Measurements from ENCODE around the gene MAST4.

The MAST4 gene

DNA sequence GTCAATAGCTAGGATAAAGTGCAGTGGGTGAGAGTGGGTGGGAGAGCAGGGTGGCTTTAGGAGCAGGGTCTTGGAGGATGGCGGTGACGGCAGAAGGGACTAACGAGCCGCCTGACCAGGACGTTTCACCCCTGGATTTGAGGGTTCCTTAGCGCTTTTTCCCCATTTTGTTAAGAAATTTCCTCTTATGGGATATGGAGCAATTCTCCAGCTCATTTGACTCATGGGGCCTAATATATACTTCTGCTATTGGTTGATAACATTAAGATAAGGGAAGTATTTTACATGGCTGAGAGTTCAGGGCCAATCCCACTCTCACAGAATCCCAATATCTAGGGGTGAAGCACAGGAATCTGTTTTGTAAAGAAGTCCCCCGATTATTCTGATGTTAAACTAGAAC is 582.8 kb downstream of the MAST4 start:
- no peak for DNase-seq

DNA sequence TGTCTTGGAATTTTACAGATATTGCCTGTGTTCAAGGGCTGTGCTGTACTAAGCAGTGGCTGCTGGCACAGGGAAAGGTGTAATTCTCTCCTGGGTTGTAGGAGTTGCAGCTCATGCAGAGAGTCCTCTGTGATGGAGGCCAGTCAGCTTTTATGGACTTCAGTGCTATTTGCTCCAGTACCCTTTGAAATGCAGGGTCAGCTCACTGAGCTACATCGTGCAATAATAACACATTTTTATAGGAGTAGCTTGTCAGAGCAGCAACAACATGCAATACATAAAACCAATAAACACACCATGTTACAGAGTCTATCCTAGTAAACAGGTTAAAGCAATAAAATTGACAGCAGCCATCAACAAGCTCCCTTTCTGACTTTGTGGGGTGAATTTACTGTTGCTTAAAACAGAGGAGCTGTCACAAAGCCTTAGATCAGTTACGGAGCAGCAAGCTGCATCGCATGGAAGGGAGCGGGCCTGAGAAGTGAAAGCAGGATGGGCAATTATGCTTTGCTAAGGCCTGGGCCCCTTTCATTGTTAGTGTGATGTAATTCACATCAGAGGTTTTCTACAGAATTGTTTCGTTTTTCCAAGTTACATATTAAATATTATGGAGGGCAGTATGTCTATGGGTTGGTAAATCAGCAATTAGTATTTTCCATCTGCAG is 583.6 kb downstream of the MAST4 start:
- no peak for DNase-seq

GRCh38 chr5:67181648-67182221 is 585.5 kb downstream of the MAST4 start:
- no peak for DNase-seq

- no peak for DNase-seq
Measured at GRCh38 chr5:67182301-67182790, 586.2 kb downstream of the MAST4 start.

- DNase-seq = no peak
Measured at GRCh38 chr5:67183859-67184258, 587.7 kb downstream of the MAST4 start.

DNA sequence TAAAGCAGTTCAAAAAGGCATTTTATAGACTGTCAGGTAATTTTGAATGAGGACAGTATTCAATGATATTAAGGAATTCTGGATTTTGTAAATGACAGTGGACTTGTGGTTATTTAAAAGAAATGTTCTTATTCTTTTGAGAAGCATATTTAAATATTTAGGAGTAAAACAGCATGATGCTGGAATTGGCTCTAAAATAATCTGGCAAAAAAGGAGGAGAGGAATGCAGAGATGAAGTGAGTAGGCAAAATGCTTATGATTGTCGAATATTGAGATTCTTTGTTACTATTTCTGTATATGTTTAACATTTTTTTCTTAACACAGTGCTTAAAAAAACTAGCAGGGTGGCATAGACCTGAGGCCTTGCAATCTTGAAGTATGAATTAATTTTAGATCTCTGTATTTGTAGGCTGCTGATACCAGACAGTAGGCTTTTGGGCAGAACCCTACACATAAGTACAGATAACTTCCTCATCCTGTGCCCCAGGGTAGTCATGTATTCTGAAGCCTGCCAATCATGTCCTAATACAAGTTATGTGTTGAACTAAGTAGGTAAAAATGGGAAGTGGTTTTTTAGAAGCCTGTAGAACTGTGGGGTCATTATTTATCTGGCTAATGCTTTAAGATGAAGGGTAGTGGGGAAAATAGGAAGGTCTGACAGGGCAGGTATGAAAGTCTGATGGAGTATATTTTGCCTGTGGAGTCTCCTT is 591.0 kb downstream of the MAST4 start:
- DNase-seq = no peak

DNA sequence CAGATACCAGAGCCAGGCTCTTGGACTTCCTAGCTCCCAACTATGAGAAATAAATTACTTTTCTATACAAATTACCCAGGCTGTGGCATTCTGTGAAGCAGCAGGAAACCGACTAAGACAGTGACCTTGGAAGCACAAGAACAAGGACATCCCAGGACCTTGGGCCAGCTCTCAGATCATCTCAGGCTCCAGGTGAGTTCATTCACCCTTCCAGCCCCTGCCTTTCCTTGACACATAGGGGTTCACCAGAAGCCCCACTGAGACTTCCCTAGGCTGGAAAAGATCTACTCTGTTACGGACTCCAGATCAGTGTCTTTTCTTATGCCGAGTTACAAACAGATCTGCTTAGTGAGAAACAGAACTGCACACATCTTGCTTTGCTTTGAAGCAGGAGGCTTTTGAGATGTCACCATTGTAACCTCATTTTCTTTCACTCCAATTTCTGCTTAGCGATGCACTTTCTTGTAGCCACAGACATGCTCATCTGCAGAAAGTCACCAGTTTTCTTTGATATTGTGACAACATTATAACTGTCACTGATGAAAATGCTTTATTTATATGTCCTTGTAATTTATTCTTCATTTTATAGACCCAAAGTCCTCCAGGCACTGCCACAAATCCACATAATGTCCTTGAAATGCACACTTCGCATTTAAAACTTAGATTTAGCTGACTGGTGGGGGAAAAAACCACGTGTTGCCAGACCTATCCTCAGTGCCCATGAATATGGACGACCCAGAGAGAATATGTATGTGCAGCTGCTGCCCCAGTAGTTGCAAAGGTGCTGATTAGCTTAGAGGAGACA is 592.3 kb downstream of the MAST4 start:
- no peak for DNase-seq

DNA sequence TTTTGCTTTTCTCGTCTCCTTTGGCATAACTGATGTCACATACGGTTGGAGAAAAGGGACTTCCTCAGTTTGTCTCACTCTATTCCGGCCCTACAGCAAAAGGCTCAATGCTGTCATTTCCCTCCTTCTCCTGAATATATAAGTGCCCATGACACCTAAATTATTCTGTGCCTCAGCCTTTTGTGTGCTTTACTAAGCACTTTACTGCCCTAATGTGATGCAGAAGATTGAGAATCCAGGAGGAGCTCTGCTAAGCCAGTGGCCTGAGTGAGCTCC is 592.8 kb downstream of the MAST4 start:
- no peak for DNase-seq

- no peak for DNase-seq
Measured at GRCh38 chr5:67189931-67190330, 593.7 kb downstream of the MAST4 start.

DNA sequence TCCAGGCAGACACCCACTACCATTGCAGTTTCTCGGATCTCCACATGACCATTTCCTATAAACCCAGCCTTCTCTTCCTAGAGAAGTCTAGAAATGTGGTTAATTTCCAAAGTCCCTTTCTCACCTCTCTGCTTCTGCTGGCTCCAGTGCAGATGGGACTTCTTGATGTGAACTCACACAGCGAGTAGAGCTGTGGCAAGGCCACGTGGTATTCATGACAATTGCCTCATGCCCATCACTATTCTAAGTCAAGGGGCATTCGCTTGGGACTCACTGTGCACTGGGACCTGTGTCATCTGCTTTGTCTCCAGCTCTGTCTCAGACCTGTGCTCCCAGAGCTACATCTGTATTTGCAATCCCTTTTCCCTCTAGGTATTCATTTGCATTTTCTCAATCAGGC is 594.2 kb downstream of the MAST4 start:
- no peak for DNase-seq

DNA sequence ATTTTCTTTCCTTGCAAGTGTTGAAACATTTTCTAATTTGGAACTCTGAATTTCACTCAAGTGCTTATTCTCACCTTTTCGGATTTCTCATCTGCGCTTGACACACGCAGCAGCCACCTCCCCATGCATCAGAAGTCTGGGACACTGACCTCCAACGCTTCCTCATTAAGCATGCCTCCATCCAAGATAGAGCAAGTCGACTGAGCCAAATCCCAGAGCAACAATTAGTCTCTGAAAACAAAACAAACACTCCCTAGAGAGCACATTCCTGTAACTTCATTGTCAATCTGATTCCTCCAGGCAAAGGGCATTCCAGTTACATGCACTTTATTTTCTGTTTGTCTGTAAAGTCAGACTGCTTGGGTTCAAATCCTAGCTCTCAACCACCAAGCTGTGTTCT is 594.7 kb downstream of the MAST4 start:
- no peak for DNase-seq

DNA sequence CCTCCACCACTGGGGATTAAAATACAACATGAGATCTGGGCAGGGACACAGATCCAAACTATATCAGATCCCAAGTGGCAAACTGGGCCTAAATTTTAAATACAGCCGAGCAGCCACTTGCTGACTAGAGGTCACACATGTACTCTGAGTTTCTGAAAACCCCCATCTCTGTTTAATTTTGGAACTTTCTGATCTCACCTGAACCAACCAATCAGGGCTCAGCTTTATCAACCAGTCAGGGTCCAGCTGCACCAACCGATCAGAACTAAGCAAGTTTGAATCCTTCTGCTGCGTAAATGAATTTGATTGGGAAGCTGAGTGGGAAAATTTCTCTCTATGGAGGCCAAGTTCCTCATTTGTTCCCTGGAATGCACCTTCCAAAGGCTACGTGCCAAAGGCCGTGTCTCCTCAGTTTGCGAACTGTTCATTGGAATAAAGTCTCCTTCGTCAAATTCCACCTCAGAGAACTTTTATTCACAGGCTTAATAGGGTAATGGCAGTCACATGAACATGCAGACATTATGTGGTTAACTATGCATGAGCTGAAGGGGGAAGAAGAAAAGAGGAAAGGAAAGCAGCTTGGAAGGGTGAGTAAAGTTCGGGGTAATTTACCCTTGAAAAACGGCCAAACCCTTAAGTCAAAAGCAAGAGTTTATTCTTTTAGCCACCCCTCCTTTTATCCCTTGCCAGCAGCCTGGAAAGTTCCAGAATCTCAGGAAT is 596.7 kb downstream of the MAST4 start:
- DNase-seq = no peak

DNA sequence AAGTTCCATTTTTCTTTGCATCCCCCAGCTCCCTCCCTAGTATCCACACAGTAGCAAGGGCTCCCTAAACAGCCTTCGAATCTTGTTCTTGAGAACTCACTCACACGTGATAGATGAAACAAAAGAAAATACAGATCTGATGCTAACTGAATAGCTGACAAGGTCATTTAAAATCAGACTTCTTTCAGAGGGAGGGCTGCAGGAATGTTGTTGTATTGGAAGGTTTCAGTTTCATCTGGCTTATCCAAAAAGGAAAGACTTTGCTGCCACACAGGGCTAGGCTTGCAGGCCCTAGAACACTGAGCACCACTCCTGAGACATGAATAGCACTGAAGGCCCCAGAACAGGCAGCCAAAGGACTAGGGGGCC is 597.2 kb downstream of the MAST4 start:
- no peak for DNase-seq

GRCh38 chr5:67194166-67194565 is 598.0 kb downstream of the MAST4 start:
- DNase-seq = no peak

GRCh38 chr5:67195406-67196275 is 599.4 kb downstream of the MAST4 start:
- DNase-seq = no peak

DNA sequence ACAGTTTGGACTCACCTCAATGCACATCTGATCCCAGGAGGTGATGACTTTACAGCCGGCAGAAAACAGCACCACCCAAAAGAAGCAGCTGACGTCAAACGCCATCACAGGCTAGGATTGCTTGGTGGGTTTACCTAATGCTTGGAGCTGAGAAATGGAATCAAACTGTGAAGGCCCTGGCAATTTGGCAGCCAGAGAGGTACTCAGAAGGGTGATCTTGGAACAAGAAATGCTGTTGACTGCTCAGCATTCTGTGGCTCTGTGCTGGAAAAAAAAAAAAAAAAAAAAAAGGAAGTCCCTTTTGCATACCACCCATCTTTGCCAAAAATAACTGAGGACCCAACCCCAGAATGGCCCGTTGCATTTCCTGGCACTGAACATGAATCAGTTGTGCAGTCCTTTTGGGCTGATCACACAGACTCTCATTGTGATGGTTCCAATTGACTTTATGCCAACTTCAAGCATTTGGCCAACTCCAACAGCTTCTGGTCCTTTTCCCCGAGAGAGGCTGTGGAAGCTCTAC is 600.4 kb downstream of the MAST4 start, which contains the start of gene CD180:
TSS of gene CD180 (minus strand) at position 263 of the 523 bp plus-strand sequence. CDS start at position 105, 158 bp downstream.
- DNase-seq = no peak

GRCh38 chr5:67197536-67197935 is 601.3 kb downstream of the MAST4 start:
- no peak for DNase-seq

GRCh38 chr5:67198917-67199316 is 602.7 kb downstream of the MAST4 start:
- DNase-seq = no peak

- DNase-seq = no peak
Measured at GRCh38 chr5:67199859-67200258, 603.7 kb downstream of the MAST4 start.

GRCh38 chr5:67200809-67201562 is 604.8 kb downstream of the MAST4 start:
- DNase-seq = no peak

Data from activated gamma-delta T cell treated with Interleukin-2 at 50 U/mL for 16 hours (primary cell).